MM.1S (cell line): ENCODE measurements around the gene PLAGL1.

Source experiments
- DNase-seq: peaks from one replicate; pipeline ENCODE4 v3.0.0-alpha.2; 2015
- H2AFZ ChIP-seq: fragments of 300-600 bp; sonication (generic); 2 replicates; pipeline ENCODE4 v1.6.0; 2016; ENCODE audit warnings: antibody characterized with exemption, low read length
- H3F3A ChIP-seq: fragments of 300-600 bp; sonication (generic); 2 replicates; pipeline ENCODE4 v1.6.1; 2016; ENCODE audit warnings: mild to moderate bottlenecking, antibody characterized with exemption, low read length, moderate library complexity, mixed read lengths; ENCODE audit not compliant: insufficient read depth
- H3K27ac ChIP-seq: fragments of 300-600 bp; sonication (generic); 2 replicates; pipeline ENCODE4 v1.5.1; 2016; ENCODE audit warnings: mild to moderate bottlenecking, low read length
- H3K27me3 ChIP-seq: fragments of 300-600 bp; sonication (generic); replicated peaks from 2 replicates; pipeline ENCODE4 v1.6.0; 2016; ENCODE audit warnings: low read length; ENCODE audit not compliant: insufficient read depth
- H3K36me3 ChIP-seq: fragments of 300-600 bp; sonication (generic); replicated peaks from 2 replicates; pipeline ENCODE4 v1.6.1; 2016; ENCODE audit warnings: mild to moderate bottlenecking, low read length, mixed read lengths; ENCODE audit not compliant: insufficient read depth
- H3K4me1 ChIP-seq: fragments of 300-600 bp; sonication (generic); 2 replicates; pipeline ENCODE4 v1.6.1; 2016; ENCODE audit warnings: low read length, mixed read lengths
- H3K4me2 ChIP-seq: fragments of 300-600 bp; sonication (generic); 2 replicates; pipeline ENCODE4 v1.6.0; 2016; ENCODE audit warnings: low read depth, low read length
- H3K4me3 ChIP-seq: fragments of 300-600 bp; sonication (generic); 2 replicates; pipeline ENCODE4 v1.5.1; 2016; ENCODE audit warnings: low read length, mixed read lengths
- H3K79me2 ChIP-seq: fragments of 300-600 bp; sonication (generic); 2 replicates; pipeline ENCODE4 v1.6.1; 2016; ENCODE audit warnings: mixed run types, low read length, mixed read lengths
- H3K9ac ChIP-seq: fragments of 300-600 bp; sonication (generic); 2 replicates; pipeline ENCODE4 v1.6.1; 2016; ENCODE audit warnings: low read length, mixed read lengths
- H3K9me2 ChIP-seq: fragments of 300-600 bp; sonication (generic); replicated peaks from 2 replicates; pipeline ENCODE4 v1.6.1; 2016; ENCODE audit warnings: mild to moderate bottlenecking, low read length, mixed read lengths; ENCODE audit not compliant: insufficient read depth
- H3K9me3 ChIP-seq: fragments of 300-600 bp; sonication (generic); replicated peaks from 2 replicates; pipeline ENCODE4 v1.6.1; 2016; ENCODE audit warnings: mild to moderate bottlenecking, low read length, mixed read lengths; ENCODE audit not compliant: insufficient read depth
- H4K20me1 ChIP-seq: fragments of 300-600 bp; sonication (generic); 2 replicates; pipeline ENCODE4 v1.6.1; 2016; ENCODE audit warnings: mild to moderate bottlenecking, low read length, moderate library complexity, mixed read lengths; ENCODE audit not compliant: insufficient read depth
- EZH2 ChIP-seq: fragments of 300-600 bp; sonication (generic); optimal IDR thresholded peaks from 2 replicates; pipeline ENCODE3; 2017; ENCODE audit warnings: low read depth, mild to moderate bottlenecking, antibody characterized with exemption, low read length, mixed read lengths
- EZH2phosphoT487 ChIP-seq: fragments of 300-600 bp; sonication (generic); IDR thresholded peaks from 2 replicates; pipeline ENCODE4 v1.6.1; 2018; ENCODE audit warnings: antibody characterized with exemption, low read length
- TF ChIP-seq, protein P1 (sequence below): fragments of 300-600 bp; sonication (generic); IDR thresholded peaks from 2 replicates; pipeline ENCODE4 v1.5.1; 2016; ENCODE audit warnings: antibody characterized with exemption, low read length, mixed read lengths

PLAGL1 gene

DNA sequence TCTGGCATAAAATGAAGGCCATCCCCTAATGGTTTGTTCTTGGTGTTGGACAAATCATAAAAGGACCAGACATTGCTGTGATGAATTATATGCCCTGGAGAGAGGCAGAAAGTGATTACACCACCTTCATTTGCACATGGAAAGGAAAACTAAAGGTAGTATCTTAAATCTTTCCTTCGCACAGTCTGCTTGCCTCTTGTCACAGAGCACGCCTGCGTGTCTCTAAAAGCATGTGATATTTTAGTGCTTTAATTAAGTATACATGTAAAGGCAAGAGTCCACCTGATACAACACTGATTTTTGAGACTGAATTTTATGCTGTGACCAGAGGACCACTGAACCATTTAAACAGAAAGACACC, 28.8 kb upstream of the PLAGL1 start:
- H3K27ac ChIP-seq, result no peak overlapping the region
- no peak overlapping the region for H3K4me3 ChIP-seq
- TF ChIP-seq EZH2phosphoT487 (no peak), EZH2 (no peak)
- TF ChIP-seq, protein P1, sequence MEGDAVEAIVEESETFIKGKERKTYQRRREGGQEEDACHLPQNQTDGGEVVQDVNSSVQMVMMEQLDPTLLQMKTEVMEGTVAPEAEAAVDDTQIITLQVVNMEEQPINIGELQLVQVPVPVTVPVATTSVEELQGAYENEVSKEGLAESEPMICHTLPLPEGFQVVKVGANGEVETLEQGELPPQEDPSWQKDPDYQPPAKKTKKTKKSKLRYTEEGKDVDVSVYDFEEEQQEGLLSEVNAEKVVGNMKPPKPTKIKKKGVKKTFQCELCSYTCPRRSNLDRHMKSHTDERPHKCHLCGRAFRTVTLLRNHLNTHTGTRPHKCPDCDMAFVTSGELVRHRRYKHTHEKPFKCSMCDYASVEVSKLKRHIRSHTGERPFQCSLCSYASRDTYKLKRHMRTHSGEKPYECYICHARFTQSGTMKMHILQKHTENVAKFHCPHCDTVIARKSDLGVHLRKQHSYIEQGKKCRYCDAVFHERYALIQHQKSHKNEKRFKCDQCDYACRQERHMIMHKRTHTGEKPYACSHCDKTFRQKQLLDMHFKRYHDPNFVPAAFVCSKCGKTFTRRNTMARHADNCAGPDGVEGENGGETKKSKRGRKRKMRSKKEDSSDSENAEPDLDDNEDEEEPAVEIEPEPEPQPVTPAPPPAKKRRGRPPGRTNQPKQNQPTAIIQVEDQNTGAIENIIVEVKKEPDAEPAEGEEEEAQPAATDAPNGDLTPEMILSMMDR, result no peak
- H3K9ac ChIP-seq, result no peak overlapping the region
- no peak for DNase-seq
- no peak overlapping the region for H3K4me2 ChIP-seq
- no peaks in the 10 kb centered on the region for H3K79me2 ChIP-seq
- no peaks in the 10 kb centered on the region for H3K27me3 ChIP-seq
- H3K9me2 ChIP-seq, result no peaks in the 10 kb centered on the region
- H3K9me3 ChIP-seq, result no peaks in the 10 kb centered on the region
- no peaks in the 10 kb centered on the region for H4K20me1 ChIP-seq
- H2AFZ ChIP-seq, result no peak overlapping the region
- no peaks in the 10 kb centered on the region for H3K4me1 ChIP-seq
- H3K36me3 ChIP-seq, result no peaks in the 10 kb centered on the region
- H3F3A ChIP-seq, result no peaks in the 10 kb centered on the region

DNA sequence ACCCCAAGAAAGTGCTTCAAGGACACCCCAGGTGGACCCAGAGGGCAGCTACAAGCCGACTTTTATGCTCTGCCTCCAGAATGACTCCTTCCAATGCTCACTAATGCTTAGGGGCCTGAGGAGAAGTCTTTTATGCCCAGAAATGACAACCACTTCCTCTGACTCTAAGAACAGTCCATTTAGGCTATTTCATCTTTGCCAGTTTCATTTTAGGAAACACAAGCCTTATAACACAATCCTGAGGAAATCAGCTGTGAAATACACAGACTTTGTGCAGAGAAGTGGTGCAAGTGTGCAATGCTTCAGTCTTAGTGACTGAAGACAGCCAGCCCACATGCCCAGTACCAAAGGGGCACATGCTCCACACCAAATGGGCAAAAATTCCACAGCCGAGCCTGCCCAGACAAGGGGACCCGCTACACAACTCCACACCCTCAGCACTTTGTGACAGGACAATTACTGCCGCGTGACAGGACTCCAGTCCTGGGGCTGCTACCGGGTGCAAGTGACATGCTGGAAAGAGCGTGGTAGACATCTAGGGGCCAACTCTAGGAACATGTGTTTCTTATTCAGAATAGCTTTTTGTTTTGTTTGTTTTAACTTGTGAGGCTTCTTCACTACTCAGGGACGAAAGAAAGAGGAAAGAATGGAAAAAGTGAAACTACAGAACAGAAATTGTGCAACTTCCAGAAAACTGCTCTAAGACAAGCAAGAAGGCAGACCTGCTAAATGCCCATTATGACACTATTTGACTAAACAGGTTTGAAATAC, 28.2 kb upstream of the PLAGL1 start:
- Histone ChIP-seq H3K79me2 (no peaks in the 10 kb centered on the region), H3F3A (no peaks in the 10 kb centered on the region), H2AFZ (no peak overlapping the region), H3K27me3 (no peaks in the 10 kb centered on the region), H4K20me1 (no peaks in the 10 kb centered on the region), H3K4me2 (no peak overlapping the region), H3K36me3 (no peaks in the 10 kb centered on the region), H3K27ac (no peak overlapping the region), H3K9ac (no peak overlapping the region), H3K9me3 (no peaks in the 10 kb centered on the region), H3K9me2 (no peaks in the 10 kb centered on the region), H3K4me1 (no peaks in the 10 kb centered on the region), H3K4me3 (no peak overlapping the region)
- DNase-seq, result no peak
- TF ChIP-seq EZH2phosphoT487, result no peak
- TF ChIP-seq, protein P1, result no peak
- no peak for TF ChIP-seq EZH2

DNA sequence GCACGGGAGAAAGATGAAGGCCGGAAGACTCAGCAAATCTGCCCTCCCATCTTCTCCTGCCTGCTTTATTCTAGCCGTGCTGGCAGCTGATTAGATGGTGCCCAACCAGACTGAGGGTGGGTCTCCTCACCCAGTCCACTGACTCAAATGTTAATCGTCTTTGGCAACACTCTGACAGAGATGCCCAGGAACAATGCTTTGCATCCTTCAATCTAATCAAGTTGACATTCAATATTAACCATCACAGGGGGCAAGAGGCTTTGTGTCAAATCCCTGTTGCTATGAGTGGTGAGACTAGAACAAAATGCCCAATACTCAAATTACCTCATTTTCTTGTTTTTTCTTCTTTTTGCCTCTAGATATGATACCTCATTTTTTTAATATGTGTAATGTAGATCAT, 27.4 kb upstream of the PLAGL1 start:
- Histone ChIP-seq H3K9ac (no peak overlapping the region), H3K9me3 (no peaks in the 10 kb centered on the region), H3F3A (no peaks in the 10 kb centered on the region), H3K36me3 (no peaks in the 10 kb centered on the region), H3K27me3 (no peaks in the 10 kb centered on the region), H3K4me2 (no peak overlapping the region), H3K27ac (no peak overlapping the region), H2AFZ (no peak overlapping the region), H3K4me1 (no peaks in the 10 kb centered on the region), H4K20me1 (no peaks in the 10 kb centered on the region), H3K9me2 (no peaks in the 10 kb centered on the region), H3K4me3 (no peak overlapping the region), H3K79me2 (no peaks in the 10 kb centered on the region)
- DNase-seq, result no peak
- TF ChIP-seq, protein P1, result no peak
- no peak for TF ChIP-seq EZH2phosphoT487
